GM19468 (cell line): Measurements from ENCODE around the gene STK32C.

Experiments
- ATAC-seq: cut with Tn5 transposase; IDR thresholded peaks from one replicate; pipeline ENCODE4 v1.9.1; 2021; ENCODE audit warnings: mild to moderate bottlenecking, moderate library complexity, moderate number of reproducible peaks; ENCODE audit not compliant: unreplicated experiment; ENCODE audit errors: extremely low read depth

STK32C gene

DNA sequence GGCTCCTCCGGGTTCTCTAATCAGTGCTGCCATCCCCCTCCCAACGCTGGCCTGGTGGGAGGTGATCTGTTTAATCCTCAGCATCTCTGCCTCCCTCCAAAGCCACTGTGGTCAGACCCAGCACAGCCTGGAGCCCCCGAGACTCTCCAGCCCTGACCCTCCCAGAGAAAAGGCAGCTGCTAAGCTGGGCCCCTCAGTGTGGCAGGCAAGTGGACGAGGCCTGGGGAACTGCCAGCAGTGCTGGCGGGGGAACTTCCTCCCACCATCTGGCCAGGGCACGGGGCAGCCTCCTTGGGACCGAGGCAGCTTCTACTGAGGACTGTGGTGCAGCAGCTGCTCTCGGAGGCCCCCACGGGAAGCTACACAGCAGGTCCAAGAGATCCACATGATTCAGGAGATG, 69.9 kb downstream of the STK32C start:
- ATAC-seq = no peak

DNA sequence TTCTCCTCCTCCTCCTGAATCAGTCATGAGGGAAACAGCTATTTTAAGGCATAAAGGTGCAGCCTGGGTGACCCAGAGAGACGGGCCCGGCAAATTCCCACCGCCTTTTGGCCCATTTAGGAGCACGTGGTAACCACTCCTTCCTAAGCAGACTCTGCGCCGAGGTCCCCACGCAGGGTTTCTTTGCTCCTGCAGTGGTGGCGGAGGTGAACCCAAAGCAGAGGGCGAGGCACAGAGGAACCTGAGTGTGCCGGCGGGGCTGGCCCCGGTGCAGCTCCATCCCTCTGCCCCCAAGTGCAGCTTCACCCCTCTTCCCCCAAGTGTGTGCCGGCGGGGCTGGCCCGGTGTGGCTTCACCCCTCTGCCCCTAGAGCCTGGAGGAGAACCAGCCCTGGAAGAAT, 70.4 kb downstream of the STK32C start:
- no peak for ATAC-seq

DNA sequence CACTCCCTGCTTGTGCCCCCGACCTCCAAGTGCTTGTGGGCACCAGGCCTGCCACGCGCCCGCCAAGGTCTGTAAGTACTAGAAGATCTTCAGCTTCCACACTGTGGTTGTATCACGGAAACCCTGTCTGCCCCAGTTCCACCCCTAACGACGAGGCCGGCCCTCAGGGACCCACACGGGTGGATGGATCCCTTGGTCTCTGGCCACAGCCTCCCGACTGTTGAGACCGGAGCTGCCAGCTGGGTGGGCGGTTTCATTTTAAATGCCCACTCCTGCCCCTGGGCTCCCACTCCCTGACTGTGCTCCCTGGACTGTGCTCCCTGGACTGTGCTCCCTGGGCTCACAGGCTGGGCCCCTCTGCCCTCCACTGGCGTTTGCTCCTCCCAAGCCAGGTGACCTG, 70.9 kb downstream of the STK32C start:
- ATAC-seq = no peak

DNA sequence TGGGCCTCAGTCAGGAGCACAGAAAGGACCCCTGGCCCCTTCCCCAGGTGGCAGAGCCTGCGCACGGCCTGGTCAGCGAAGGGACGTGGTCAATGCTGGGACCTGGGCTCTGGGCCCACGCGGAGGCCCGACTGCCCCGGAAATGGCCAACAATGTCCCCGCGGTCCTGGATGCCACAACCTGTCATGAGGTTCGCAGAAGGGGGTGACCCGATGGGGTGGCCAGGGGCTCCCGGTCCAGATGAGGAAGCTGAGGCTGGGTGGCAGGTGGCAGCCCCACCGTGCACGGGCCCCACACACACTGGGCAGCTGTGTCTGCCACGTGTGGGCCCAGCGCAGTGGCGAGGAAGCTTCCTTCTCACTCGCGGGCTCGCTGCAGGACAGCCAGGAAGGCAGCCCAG, 71.6 kb downstream of the STK32C start:
- no peak for ATAC-seq

DNA sequence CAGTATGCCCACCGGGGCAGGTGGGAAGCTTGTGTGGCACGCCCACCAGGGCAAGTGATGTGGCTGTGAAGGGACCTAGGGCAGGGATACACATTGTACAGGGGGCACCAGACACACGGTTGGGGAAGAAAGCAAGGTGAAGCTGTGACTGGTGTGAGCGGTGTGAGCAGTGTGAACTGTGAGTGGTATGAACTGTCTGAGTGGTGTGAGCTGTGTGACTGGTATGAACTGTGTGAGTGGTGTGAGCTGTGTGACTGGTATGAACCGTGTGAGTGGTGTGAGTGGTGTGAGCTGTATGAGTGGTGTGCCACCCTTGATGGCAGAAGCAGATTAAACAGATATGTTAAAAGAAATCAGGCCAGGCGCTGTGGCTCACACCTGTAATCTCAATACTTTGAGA, 72.9 kb downstream of the STK32C start:
- no peak for ATAC-seq

DNA sequence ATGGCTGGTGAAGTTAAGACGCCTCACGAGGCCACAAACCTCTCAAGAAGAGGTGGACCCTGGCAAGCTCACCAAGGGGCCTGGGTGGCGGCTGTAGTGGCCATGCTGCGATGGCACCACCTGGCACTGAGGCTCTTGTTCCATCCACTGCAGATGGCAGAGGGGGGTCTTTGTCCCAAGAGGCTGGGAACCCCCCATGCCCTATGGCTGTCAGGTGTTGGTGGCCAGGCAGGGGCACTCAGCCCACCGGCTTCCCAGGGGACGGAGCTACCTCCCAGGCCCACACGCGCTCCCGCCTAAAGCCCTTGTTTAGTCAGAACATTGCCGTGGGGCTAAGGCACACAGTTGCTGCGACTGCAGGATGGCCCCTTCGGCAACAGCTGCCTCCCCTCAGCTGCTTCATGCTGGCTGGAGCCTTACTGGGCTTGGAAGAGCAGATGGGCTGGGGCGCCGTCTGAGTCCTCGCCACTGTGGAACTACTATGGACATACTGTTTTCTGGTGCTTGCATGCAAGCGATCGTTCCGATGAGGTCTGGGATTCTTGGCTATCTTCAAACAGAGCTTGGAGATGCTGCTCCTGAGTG, 74.2 kb downstream of the STK32C start:
- no peak for ATAC-seq

DNA sequence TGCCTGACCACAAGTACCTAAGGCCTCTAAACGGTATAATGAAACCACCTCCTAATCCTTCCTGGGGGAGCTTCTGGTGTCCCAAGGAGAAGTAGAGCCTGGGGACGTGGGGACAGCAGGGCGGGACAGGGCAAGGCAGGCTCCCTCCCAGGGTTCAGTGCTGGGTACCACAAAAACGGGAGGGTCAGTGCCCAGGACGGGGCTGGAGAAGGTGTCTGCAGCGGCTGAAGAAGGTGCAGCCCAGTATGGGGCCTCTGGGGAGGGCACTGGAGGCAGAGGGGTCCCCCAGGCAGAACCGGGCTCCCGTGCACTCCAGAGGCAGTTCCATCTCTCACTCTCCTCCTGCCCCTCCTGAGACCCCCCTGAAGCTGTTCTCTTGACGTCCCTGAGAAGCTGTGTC, 74.8 kb downstream of the STK32C start:
- no peak for ATAC-seq

DNA sequence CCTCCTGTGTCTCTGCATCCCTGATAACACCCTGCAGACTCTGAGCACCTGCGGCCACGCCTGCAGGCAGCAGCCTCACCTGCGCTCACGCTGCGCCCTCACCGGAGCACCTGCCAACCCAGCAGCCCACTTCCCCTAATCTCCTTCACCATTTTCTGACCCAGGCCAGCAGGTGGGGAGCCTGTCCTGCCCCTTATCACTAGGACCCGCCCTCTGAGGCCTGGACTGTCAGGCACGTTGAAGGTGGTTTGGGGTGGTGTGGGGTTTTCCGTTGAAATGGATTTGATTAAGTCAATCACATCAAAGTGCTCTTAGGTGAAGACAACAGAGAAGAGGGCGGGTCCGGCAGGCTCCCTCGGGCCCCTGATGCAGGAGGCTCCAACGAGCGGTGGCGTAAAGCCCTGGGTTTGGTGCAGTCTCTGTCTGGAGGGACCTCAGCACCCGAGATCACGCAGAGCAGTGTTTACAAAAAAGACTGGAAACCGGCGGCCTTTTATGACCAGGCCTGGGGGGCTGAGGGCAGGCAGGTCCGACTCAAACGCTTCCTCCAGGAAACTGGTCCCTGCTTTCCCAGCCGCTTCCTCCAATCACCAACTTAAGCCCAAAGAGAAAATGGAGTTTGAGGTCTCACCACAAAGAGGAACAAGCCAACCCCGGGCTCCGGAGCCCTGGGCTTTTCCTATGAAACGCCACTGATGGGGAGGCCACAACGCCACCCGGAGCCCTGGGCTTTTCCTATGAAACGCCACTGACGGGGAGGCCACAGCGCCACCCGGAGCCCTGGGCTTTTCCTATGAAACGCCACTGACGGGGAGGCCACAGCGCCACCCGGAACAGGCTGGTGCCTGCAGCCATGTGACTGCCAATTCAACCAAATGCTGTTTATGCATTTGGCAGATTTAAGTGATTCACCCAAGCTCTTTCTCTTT, 75.5 kb downstream of the STK32C start:
- ATAC-seq = no peak

DNA sequence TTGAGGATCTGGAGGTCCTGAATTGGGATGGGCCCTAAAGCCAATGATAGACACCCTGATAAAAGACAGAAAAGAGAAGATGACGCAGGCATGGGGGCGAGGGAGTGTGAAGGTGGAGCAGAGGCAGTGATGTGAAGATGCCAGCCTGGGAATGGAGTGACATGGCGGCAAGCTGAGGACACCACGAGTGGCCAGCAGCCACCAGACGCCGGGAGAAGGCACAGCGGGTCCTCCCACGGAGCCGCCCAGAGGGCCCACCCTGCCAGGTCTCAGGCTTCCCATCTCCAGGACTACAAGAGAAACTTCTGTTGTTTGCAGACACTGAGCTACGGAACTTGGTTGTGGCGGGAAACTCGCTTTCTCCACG, 76.1 kb downstream of the STK32C start:
- ATAC-seq = no peak

DNA sequence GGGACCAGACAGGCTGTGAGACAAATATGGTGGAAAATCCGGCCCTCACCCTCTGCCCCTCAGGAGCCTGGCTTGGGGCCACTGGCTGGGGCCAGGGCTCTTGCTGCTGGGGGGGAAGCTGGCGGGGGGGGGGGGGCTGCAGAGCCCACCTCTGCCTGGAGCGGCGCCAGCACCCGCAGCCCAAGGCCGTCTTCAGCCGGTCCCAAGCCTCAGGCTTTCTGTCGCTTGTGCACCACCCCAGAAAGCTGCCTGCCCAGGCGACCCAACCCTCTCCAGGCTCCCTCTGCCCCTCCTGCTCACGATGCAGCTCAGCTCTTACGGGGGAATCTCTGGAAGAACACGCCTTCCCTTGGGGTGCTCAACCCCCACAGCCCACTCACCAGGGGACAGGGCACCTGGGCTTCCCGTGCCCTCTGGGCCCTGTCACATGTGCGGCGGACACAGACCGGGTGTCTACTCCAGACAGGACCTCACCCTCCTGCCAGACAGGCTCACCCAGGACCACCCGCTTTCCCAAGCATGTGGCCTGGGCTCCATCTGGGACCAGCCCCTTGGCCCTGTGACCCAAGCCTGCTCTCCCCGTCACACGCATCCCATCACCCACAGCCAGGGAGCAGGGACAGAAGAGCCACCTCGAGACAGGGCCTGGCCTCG, 77.1 kb downstream of the STK32C start:
- no peak for ATAC-seq

DNA sequence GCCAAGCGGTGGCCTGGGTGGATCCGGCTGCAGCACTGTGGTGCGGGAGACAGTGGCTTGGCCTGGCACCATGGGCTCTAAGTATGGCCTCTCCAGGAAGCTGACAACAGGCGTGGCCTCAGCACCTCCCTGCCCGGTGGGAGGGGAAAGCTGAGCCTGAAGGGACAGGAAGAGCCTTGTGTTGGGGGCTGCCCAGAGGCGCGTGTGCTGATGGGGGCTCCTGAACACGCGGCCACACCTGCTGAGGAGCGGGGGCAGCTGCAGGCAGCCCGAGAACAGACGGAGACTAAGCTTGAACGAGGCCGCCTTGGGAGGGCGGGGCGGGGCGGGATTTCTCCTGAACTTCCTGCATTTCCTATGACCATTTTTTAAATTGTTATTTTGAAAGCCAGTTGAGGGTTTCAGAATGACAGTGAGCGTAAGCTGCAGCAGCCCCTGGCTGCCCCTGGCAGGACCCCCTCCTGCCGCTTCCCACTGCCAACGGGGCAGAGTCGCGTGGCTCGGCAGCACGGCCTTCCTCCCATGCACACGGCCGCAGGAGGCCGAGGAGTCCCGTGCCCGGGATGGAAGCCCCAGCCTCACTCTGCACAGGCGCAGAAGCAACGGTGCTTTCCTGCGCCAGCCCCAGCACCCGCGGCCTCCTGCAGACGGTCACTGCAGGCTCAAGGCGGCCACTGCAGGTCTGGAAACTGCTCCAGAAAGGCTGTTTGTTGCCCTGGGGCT, 77.8 kb downstream of the STK32C start:
- peak; percentile 52 for ATAC-seq

DNA sequence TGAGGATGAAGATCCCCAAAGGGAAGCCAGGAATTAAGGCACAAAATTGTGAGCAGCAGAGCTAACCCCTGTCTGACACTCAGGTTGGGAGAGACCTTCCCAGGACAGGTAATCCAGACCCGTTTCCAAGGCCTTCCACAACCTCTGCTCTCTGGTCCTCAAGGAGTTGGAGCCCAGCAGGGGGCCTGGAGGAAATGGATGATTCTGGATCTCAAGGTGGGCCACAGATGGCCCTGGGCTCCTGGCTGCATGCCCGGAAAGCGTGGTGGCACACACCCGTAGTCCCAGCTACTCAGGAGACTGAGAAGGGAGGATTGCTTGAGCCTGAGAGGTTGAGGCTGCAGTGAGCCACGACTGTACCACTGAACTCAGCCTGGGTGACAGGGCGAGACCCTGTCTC, 78.7 kb downstream of the STK32C start:
- no peak for ATAC-seq

DNA sequence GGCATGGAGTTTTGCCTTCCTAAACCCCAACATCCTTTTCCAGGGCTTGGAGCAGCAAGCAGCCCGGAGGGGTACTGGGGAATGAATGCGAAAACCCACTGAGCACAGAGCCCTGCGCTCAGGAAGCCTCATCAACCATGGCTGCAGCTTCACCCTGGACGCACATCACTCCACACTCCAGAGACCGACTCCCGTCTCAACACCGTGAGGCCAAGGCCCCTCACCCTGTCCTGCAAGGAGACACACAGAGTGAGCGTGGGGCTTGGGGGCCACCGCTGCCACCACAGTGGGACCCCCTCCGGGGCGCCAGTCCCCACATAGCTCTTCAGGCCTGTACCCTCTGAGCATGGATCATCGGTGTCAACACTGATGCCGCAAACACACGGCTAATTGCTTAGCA, 79.1 kb downstream of the STK32C start:
- ATAC-seq = no peak

DNA sequence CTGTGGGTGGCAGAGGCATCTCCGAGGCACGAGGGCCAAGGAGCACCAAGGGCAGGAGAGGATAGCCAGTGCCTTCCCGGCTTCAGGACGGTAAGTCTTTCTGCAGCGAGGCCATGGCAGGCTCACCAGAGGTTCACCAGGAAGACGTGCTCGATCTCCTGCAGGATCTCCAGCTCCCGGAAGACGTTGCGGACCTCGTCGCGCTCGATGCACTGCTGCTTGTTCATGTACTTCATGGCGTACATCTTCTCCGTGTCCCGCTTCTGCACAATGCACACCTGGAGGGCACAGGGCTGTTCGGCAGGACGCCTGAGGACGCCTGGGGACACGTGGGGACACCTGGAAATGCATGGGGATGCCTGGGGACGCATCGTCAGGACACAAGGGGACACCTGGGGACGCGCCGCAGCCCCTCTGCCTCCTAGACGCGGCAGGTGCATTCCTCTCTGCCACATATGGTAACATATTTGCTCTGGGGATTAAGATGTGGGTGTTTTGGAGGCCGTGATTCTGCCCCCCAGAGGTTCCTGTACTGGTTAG, 79.8 kb downstream of the STK32C start:
- ATAC-seq = no peak

DNA sequence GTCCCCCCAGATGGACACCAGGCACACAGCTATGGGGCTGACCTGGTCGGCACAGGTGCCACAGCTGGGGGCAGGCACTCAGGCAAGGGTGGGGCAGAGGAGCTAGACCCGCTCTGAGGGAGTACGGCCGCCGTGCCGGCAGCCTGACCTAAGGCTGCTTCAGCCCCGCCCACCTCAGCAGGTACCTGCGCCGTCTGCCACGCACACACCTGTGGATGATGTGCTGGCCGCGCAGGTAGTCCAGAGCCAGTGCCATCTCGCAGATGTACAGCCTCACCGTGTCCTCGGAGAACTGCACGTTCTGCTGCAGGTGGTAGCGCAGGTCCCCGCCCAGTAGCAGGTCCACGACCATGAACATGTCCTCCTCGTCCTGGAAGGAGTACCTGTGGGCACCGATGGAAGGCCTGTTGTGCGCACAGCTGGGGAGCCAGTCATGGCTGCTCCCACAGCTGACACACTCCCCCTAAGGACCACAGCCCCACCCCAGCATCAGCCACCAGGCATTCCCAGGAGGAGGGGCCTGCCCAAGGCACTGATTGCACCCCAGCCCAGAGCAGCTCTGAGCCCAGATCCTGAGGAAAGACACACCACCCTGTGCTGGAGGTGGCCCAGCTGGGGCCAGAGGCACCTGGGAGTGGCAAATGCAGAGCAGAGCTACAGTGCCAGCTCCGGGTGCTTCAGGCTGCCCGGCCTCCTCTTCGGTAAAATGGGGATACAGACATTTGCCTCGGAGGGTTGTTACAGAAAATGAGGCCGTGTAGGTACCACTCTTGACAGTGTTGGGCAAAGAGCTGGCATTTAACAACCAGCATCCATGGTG, 81.0 kb downstream of the STK32C start:
- no peak for ATAC-seq

DNA sequence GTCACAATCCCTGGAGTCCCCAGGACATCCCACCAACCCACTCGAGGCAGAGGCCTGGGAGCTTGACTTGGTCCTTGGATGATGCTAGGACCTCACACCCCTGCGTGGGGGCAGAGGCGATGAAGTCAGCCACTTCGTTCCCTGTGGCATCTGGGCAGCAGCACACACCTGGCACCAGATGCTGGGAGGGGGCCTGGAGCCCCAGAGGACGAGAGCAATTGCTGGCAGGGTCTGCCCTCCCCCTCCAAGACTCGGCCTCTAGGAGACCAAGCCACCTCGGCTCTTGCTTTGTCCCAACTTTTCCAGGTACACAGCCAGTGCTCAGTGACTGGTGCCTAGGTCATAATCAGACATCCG, 81.9 kb downstream of the STK32C start:
- ATAC-seq = no peak

DNA sequence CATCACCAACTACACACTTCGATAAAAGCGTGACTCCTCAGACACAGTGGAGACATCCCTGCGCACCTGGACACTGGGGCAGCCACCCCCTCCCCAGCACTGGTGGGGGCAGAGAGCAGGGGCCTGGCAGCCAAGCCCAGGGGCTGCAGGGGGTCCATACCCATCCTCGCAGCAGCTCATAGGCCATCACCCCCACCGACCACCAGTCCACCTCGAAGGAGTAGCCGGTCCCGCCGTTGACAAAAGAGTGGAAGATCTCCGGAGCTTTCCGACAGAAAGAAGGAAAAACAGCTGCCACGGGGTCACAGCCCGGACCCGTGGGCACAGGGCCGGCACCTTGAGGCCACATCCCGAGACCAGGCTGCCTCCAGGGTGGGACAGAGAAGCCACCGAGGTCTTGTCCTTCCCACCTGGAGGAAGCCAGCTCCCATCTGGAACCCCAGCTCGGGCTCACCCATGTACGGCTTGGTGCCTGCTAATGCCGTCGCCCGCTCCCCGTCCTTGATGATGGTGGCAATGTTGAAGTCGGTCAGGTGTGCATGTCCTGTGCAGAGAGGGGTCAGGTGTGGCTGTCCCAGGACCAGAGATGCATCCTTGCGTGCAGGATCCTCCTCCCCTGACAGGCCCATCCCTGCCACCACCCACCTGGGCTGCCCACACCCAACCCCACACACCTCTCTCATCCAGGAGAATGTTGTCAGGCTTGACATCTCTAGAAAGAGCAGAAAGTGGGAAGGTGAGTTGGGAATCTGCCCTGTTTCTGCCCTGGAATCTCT, 82.5 kb downstream of the STK32C start:
- no peak for ATAC-seq

DNA sequence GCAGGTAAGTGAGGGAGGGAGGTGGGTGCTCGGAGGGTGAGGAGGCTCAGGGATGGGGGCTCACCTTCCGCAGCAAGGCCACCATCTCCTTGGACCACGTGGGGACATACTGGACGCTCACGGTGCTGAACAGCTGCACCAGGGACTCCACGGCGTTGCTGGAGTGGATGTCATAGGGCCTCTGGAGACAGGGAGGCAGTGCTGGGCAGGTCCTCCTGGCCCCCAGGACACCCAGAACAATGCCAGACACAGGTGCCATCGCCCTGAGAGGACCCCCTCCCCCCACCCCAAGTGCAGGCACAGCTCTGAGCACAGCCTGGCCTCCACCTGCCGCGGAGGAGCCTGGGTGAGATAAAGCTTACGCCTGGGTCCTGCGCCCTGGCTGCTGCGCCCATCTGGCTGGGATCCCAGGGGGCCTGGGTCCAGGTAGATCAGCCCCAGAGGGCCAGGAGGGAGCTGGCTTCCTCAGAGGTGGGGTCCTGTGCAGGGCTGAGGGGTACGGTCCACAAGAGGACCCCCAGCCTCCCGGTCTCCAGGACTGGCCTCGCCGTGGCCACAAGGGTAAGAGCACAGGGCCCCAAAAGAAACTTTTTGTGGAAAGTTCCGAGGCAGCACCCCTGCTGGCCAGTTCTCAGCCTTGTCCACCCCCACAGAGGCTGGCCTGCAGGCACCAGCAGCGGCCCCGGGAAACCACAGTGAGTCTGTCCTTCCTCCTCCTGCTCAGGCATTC, 83.2 kb downstream of the STK32C start:
- no peak for ATAC-seq
